IPS-20b (cell line): ENCODE measurements around the gene CHST13.

ENCODE experiments used
- H3K27ac ChIP-seq: one replicate; pipeline ENCODE4 v1.5.1; 2013; ENCODE audit warnings: low read length
- H3K27me3 ChIP-seq: 2 replicates; pipeline ENCODE4 v1.6.1; 2013; ENCODE audit warnings: mild to moderate bottlenecking, low read length, inconsistent platforms; ENCODE audit not compliant: insufficient read depth
- H3K36me3 ChIP-seq: 2 replicates; pipeline ENCODE4 v1.6.1; 2013; ENCODE audit warnings: low read depth, mild to moderate bottlenecking, inconsistent platforms, low read length, moderate library complexity; ENCODE audit not compliant: insufficient read depth
- H3K4me1 ChIP-seq: 2 replicates; pipeline ENCODE4 v1.6.1; 2013; ENCODE audit warnings: mild to moderate bottlenecking, control low read depth, inconsistent platforms, low read length, moderate library complexity; ENCODE audit not compliant: insufficient read depth
- H3K4me3 ChIP-seq: 2 replicates; pipeline ENCODE4 v1.5.1; 2013; ENCODE audit warnings: mild to moderate bottlenecking, low read length, inconsistent platforms
- H3K9ac ChIP-seq: 2 replicates; pipeline ENCODE4 v1.6.1; 2013; ENCODE audit warnings: low read depth, mild to moderate bottlenecking, inconsistent platforms, low read length, moderate library complexity
- H3K9me3 ChIP-seq: 2 replicates; pipeline ENCODE4 v1.6.1; 2013; ENCODE audit warnings: mild to moderate bottlenecking, low read depth, low read length, inconsistent platforms; ENCODE audit not compliant: insufficient read depth

The CHST13 gene

DNA sequence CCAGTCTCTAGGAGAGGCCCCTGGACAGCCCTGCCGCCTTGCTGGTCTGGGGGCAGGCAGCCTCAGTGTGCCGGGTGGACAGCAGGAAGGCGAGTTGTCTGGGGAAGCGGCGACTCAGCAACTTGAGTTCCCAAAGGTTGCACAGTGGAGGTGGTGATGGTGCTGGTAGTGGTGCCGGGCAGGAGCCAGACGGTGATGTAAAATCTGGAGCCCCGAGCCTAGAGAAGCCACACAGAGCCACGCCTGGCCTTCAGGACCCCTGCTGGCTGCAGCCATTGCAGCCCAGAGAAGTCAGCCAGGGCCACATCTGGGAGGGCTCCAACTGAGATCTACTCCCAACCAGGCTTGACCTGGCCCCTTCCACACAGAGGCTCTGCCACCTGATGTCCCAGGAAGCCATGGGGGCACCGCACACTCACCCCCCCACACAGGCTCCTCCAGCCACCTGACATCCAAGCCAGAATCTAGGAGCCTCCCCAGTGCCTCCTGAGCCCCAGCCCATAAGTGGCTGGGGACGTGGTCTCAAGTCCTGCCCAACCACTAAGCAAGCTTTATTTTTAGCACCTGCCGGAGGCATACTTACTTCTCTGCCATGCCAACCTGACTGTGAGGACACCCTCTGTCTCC, 26.0 kb downstream of the CHST13 start:
- Histone ChIP-seq H3K4me1 (peaks cover 15% of the 10 kb centered on the region), H3K27me3 (no peaks in the 10 kb centered on the region), H3K4me3 (no peak overlapping the region), H3K27ac (no peak overlapping the region), H3K9me3 (no peaks in the 10 kb centered on the region), H3K9ac (no peak overlapping the region), H3K36me3 (no peaks in the 10 kb centered on the region)

DNA sequence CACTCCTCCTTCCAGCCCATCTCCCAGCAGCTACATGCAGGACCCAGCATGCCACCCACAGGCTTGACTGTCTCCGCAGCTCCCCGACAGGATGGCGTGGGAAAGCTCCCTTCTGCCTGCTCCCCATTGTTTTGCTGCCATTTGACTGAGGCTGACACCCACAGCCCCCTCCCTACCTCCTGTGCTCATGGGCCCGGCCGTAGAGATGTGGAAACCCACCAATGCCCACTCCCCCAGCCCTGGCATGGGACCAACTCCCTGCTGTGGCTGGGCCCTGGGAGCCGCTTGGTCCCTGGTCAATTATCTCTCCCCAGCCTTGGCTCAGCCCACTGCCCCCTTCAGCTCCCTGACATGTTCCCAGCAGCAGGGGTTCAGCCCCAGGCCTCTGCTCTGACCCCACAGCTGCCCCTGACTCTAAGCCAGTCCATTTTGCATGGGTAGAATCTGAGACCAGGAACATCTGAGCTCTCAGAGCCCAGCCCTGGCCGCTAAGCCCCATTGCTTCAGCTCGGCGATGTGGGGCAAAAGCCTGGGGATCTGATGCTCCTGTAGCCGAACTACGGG, 26.6 kb downstream of the CHST13 start:
- no peaks in the 10 kb centered on the region for H3K36me3 ChIP-seq
- peaks cover 15% of the 10 kb centered on the region for H3K4me1 ChIP-seq
- H3K4me3 ChIP-seq, result no peak overlapping the region
- no peak overlapping the region for H3K9ac ChIP-seq
- no peak overlapping the region for H3K27ac ChIP-seq
- H3K9me3 ChIP-seq, result no peaks in the 10 kb centered on the region
- no peaks in the 10 kb centered on the region for H3K27me3 ChIP-seq

DNA sequence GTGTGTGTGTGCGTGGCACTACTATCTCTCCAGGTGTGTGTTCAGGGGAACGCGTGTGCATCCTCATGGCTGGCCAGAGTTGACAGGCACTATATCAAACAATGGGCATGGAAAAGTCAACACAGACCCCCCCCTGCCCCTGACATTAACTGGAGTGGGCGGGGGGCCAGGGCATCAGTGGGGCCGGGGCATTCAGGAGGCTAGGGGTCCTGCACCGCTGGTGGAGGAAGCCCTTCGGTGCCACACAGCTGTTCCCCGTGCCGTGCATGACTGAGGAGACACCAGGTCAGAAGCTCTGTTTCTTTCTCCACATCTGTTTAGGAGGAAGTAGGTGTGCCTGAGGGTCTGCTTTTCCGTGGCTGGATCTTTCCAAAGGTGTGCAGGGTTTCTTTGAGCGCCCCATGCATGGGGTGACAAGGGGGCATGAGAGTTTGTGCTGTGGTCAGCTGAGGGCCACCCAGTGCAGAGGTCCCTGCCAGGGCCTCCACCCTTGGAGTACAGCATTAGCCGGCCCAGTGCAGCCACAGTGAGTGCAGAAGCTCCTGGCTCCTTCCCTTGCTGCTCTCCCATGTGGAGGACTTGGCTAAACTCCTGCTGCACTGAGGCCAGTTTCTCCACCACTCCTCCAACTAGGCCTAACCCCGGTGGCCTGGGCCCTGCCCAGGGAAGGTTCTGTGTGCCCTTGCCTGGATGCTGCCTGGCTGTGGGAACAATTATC, 27.3 kb downstream of the CHST13 start:
- no peak overlapping the region for H3K9ac ChIP-seq
- H3K27ac ChIP-seq, result no peak overlapping the region
- H3K4me3 ChIP-seq, result no peak overlapping the region
- H3K27me3 ChIP-seq, result no peaks in the 10 kb centered on the region
- no peaks in the 10 kb centered on the region for H3K36me3 ChIP-seq
- no peaks in the 10 kb centered on the region for H3K9me3 ChIP-seq
- peaks cover 15% of the 10 kb centered on the region for H3K4me1 ChIP-seq

DNA sequence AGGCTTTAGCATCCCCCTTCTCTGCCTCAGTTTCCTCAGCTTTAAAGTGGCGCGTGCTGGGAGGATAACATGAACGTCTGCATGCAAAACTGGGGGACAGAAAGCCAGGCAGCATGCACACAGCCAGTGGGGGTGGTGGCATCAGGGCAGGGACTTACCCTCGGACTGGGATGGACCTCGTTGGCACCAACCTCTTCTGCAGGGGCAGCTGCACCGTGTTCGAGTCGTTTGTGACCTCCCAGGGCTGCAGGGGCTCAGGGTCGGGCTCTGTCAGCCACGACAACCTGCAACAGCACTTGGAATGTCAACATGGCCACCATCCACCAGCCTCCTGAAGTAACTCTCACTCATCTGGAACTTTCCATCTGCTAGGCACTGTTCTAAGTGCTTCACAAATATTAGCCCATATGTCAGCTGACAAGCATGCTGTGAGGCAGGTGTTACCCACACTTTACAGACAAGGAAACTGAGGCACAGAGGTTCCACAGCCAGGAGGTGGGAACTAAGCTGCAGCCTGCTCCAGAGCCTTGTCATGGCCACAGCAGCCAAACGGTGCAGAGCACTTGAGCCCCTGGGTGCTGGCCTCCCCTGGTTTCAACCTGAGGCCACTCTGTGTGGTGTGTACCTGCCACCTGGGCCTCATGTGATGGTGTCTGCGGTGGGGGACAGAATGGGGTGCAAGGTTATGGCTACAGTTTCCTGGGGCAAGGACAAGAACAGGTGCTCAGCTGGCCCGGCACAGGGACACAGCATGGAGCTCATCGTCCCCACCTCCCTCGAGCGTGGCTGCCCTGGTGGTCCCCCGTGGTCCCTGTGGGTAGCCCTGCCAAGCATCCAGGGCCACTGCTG, 28.1 kb downstream of the CHST13 start:
- no peaks in the 10 kb centered on the region for H3K9me3 ChIP-seq

DNA sequence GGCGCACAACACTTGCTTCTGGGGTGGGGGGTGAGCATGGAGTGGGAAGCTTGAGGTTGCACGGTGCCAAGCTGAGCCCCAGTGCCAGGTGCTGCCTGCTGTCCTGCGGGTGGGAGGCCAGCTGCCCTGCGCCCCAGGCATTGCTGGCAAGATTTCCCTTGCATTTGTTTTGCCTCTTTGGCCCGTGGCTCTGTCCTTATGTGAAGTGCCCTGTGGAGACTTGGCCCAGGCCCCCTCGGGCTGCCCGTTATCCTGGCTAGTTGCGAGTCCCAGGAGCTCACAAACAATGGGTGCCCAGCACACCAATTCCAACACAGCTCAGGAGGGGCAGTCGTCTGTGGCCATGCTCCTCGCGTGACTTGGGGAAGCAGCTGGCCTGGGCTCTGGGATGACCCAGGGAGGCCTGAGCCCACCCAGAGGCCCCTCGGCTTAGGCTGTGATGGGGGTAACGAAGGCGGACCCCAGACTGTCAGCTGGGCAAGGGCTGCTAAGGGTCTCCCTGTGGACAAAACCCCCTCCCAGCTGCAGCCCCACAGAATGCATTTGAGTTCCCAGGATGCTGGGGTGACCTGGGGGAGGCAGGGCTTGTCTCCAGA, 28.8 kb downstream of the CHST13 start:
- Histone ChIP-seq H3K36me3 (no peaks in the 10 kb centered on the region), H3K9me3 (no peaks in the 10 kb centered on the region), H3K9ac (no peak overlapping the region), H3K27me3 (no peaks in the 10 kb centered on the region), H3K4me3 (no peak overlapping the region), H3K27ac (no peak overlapping the region), H3K4me1 (peaks cover 12% of the 10 kb centered on the region)

More for the DNA sequence above, 28.1 kb downstream of the CHST13 start:
- Histone ChIP-seq H3K4me3 (no peak overlapping the region), H3K27me3 (no peaks in the 10 kb centered on the region), H3K36me3 (no peaks in the 10 kb centered on the region), H3K4me1 (peaks cover 15% of the 10 kb centered on the region), H3K9ac (no peak overlapping the region), H3K27ac (no peak overlapping the region)

DNA sequence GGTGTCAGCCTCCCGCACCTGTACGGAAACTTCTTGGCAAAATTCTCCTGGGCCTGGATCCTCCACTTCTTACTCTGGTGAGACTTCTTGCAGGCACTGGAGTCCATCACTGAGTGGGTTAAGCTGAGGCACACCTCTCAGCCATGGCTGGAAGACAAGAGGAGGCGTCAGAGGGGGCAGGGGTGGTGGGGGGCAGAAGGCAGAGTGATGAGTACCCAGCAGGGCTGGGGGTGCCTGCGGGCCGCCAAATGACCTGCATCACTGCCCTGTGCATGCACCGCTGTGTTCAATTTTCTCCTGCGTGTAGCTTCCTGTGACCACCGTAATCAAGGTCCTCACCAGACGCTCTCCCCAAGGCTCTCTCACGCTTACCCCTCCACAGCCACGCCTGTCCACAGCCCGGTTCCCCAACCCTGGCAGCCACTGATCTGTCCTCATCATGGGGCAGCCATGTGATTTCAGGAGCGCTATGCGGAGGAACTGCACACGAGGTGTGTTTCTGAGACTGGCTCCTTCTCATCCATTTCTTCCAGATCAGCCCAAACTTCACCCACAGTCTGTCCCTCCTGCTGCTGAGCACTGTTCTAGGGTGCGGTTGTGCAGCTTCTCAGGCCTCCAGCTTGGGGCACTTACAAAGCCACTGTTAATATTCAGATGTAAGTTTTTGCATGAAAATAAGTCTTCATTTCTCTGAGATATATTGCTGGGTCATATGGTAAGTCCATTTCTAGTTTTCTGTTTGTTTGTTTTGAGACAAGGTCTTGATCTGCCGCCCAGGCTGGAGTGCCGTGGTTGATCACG, 29.5 kb downstream of the CHST13 start:
- Histone ChIP-seq H3K4me3 (no peak overlapping the region), H3K9ac (no peak overlapping the region), H3K9me3 (no peaks in the 10 kb centered on the region), H3K27me3 (no peaks in the 10 kb centered on the region), H3K36me3 (no peaks in the 10 kb centered on the region), H3K27ac (no peak overlapping the region), H3K4me1 (peaks cover 12% of the 10 kb centered on the region)

DNA sequence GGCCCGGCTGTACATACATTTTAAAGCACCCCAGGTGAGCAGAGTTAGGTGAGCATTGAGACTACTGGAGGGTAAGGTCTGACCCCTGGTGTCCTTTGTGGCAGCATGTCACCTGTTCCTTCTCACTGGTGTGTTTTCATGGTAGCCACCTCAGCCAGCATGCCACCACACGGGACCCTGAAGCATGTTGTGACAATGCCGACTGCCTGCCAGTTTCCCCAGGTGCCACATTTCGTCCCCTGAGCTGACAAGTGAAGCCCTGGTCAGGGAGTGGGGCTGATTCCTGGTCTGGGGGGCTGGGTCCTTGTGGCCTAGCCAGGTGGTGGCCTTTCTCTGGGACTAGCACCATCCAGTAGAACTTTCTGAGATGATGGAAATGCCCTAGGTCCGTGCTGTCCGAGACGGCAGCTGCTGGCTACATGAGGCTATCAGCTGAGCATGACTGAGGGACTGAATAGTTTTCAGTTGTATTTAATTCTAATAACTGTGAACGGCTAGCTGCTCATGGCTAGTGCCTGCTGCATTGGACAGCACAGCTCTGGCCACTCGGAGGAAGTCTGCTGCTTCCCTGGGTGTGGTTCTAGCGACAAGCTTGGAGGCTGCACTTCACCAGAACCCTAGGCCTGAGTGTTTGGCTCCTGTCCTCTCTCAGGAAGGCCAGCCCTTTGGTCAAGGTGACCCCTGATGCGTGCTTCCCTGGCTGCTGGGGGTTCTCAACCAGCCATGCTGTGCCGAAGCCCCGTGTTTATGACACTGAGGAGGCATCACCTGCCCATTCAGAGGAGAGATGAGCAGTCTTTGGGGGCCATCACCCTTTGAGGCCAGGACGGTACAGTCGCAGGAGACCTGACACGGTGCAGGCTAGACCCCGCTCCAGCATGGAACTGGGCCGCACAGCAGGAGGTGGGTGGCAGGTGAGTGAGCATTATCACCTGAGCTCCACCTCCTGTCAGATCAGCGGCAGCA, 30.9 kb downstream of the CHST13 start:
- H3K4me1 ChIP-seq, result peaks cover under 1% of the 10 kb centered on the region
- no peaks in the 10 kb centered on the region for H3K27me3 ChIP-seq

DNA sequence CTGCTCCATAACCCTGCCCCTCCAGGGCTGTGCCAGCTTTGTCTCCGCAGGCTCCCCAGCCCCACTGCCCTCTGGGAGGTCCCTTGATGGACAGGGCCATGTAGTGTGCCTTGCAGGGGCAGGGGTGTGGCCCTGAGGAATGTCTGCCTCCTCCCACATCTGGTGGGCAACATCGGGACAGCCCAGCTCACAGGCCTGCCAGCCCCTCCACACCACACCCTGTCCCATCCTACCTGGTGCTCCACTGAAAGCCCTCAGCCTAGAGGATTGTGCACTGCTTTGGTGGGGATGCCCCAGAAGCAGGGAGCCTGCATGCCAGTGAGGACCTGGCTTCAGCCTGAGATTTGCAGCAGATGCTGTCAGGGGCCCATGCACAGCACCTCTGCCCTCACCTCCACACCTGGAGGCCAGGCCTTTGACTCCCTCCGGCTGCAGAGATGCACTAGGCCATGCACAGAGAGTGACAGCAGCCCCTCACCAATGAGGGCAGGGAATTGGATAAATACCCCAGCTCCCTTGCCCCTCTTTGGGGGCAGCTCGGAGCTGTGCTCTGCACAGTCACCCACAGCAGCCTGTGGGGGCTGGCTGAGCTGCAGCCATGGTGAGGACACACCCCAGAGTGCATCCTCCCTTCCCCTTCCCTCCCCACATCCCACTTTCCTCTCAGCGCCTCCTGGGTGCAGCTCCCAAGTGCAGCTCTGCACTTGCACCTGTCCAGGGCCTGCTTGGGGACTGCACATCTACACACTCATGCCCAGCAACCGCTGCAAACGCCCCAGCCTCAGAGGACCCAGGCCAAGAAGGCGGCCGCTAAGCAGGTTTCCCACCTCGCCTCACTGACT, 32.1 kb downstream of the CHST13 start:
- H3K4me3 ChIP-seq, result no peak overlapping the region
- no peak overlapping the region for H3K9ac ChIP-seq
- no peaks in the 10 kb centered on the region for H3K9me3 ChIP-seq
- H3K36me3 ChIP-seq, result no peaks in the 10 kb centered on the region
- no peaks in the 10 kb centered on the region for H3K27me3 ChIP-seq
- H3K27ac ChIP-seq, result no peak overlapping the region
- H3K4me1 ChIP-seq, result no peaks in the 10 kb centered on the region

More for the DNA sequence above, 30.9 kb downstream of the CHST13 start:
- H3K36me3 ChIP-seq, result no peaks in the 10 kb centered on the region
- no peaks in the 10 kb centered on the region for H3K9me3 ChIP-seq
- no peak overlapping the region for H3K27ac ChIP-seq
- no peak overlapping the region for H3K4me3 ChIP-seq
- no peak overlapping the region for H3K9ac ChIP-seq

DNA sequence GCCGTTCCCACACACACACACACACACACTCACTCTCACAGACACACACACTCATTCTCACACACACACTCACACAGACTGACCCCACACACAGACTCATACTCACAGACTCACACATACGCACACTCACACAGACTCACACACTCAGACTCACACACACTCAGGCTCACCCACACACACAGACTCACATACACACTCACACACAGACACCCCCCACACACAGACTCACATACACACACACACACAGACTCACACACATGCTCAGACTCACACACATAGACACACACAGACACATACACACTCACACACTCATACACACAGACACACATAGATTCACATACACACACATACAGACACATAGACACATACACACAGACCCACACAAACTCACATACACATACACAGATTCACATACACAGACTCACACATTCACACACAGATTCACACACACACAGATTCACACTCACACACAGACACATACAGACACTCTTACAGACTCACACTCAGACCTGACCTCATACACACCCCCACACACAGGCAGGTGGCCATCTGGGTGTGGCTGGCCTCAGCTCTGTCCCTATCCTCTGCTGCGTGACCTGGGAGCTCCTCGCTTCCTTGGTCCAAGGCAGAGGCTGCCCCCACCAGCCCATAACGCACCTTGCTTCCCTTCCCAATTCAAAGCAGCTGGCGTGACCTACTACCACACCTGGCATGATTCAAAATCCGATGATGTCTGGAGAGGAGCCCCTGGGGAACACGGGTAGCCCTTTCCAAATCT, 32.9 kb downstream of the CHST13 start:
- no peak overlapping the region for H3K27ac ChIP-seq
- no peak overlapping the region for H3K9ac ChIP-seq
- no peak overlapping the region for H3K4me3 ChIP-seq
- no peaks in the 10 kb centered on the region for H3K4me1 ChIP-seq
- H3K27me3 ChIP-seq, result no peaks in the 10 kb centered on the region
- no peaks in the 10 kb centered on the region for H3K36me3 ChIP-seq
- no peaks in the 10 kb centered on the region for H3K9me3 ChIP-seq
